Measurements from ENCODE around the gene GPR31. TPM values are rescaled to one million over a fixed set of nuclear protein-coding genes. Genes with fewer than 3 reads are reported as not detected.
"Not testable (repeated sequence)": the region's sequence is repeated elsewhere in the genome, so short reads cannot be mapped to it uniquely, and the experiment has no call there.

Gene GPR31
- not detected in 2 replicates for total RNA-seq (2014; rRNA removed)
- polyA plus RNA-seq (2012), result not detected

DNA sequence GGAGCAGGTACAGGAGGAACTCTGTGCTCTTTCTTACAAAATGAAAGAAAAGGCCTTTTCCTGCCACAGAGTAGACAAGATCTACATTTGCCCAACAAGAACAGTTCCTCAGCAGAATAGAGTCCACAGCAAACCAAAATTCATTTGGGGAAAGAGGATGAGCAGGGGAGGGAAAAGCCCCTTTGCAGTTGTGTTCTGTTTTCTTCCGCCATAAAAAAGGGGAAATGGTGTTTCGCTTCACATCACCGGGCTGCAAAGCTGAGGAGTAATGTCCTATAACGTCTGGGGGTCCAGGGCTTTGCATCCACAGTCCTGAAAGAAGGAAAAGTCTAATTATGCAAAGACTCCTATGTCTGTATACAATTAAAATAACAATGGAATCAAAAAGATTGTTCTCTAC, at the start of gene GPR31:
GPR31 (minus strand) TSS at position 118 of the 400 bp plus-strand sequence. CDS start 149 bp downstream, outside the sequence.
- no peak for DNase-seq (ENCODE audit: low read depth)

DNA sequence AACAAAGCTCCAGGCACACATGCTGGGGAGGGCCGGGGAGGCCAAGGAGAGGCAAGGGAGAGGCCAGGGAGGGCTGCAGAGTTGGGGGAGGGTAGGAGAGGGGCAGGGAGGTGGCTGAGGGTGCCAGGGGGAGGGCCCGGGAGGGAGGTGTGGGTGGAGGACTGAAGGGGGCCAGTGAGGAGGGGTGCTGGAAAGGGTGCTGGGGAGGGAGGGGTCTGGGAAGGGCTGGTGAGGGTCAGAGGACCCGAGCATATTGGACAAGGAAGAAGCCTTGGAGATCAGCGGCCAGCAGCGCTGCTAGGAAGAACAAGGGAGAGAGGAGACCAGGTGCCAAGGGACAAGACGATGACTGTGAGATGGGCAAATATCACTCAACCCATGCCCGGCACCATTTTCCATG, 49.7 kb upstream of the GPR31 start:
- DNase-seq (ENCODE audit: low read depth), result no peak

- not testable (repeated sequence) for DNase-seq (ENCODE audit: low read depth)
Measured at GRCh38 chr6:167205316-167205715, 47.5 kb upstream of the GPR31 start.

- DNase-seq (ENCODE audit: low read depth), result not testable (repeated sequence)
Measured at GRCh38 chr6:167204059-167204348, 46.2 kb upstream of the GPR31 start.

- not testable (repeated sequence) for DNase-seq (ENCODE audit: low read depth)
Measured at GRCh38 chr6:167203261-167204058, 45.7 kb upstream of the GPR31 start.

DNA sequence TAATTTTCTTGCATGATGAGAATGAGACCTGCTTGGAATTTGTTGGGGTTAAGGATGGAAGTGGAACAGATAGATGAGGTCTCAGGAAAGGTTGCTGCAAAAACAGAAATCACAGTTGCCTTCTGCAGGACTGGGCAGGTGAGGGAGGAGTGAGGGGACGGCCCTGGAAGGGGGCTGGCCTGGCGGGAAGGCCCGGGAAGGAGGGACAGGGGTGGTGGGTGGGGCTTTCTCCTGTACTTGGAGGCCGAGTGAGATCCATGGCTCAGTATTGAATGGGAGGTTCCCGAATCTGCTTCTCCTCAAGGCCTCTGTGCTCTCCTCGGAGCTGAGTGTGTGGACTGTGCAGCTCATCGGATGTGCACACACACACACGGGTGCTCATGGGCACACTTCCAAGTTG, 44.8 kb upstream of the GPR31 start:
- DNase-seq (ENCODE audit: low read depth), result not testable (repeated sequence)

- no peak for DNase-seq (ENCODE audit: low read depth)
Measured at GRCh38 chr6:167200806-167201205, 43.0 kb upstream of the GPR31 start.

DNA sequence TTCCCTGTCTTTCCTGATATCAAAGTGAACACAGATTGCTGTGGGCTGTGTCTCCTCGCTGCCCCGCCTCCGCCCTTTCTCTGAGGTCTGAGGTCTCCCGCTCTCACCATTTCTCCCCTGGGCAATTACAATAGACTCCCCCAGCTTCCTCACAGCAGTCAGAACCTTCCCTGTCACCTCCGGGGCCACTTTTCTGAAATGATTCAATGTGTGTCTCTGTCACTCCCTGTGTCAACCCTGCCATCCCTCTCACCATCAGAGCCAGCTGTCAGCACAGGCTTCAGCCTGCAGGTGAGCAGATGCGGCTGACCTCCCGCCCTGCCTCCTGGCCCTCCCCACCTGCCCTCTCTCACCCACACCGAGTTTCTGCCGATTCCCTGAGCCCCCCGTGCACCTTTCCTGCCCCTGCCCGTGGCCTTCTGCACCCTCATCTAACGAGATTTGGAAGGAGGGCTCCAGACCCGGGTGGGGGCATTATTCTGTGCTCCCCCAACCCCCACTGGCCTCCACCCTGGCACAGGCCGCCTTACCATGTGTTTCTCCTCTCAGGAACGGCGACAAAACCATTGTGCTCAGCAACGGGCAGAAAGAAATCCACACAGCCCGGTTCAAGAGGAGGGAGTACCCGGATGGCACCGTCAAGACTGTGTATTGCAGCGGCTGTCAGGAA, 38.3 kb upstream of the GPR31 start:
- not testable (repeated sequence) for DNase-seq (ENCODE audit: low read depth)

- DNase-seq (ENCODE audit: low read depth), result not testable (repeated sequence)
Measured at GRCh38 chr6:167193515-167194125, 35.8 kb upstream of the GPR31 start.

GRCh38 chr6:167191043-167191583, 33.3 kb upstream of the GPR31 start:
- DNase-seq (ENCODE audit: low read depth), result not testable (repeated sequence)

- not testable (repeated sequence) for DNase-seq (ENCODE audit: low read depth)
Measured at GRCh38 chr6:167187275-167187674, 29.5 kb upstream of the GPR31 start.

- not testable (repeated sequence) for DNase-seq (ENCODE audit: low read depth)
Measured at GRCh38 chr6:167185101-167185500, 27.3 kb upstream of the GPR31 start.

- not testable (repeated sequence) for DNase-seq (ENCODE audit: low read depth)
Measured at GRCh38 chr6:167182913-167183314, 25.1 kb upstream of the GPR31 start.

DNA sequence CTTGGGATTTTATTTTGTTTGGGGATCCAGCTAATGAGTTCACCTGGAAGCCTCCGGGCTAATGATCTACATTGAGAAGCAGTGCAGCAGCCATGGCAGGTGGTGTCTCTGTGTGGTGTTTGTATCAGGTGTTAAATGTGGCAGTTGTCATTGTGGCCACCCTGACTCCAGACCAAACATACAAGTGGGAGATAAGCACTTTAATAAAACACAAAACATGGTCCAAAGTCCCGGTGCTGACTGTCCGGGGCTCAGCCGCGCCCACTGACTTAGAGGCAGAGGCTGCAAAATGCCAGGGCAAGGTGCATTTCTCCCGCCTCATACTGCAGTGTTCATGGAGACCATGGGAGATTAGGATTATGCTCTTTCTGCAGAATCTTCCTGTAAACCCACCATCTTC, 23.6 kb upstream of the GPR31 start:
- DNase-seq (ENCODE audit: low read depth), result not testable (repeated sequence)

DNA sequence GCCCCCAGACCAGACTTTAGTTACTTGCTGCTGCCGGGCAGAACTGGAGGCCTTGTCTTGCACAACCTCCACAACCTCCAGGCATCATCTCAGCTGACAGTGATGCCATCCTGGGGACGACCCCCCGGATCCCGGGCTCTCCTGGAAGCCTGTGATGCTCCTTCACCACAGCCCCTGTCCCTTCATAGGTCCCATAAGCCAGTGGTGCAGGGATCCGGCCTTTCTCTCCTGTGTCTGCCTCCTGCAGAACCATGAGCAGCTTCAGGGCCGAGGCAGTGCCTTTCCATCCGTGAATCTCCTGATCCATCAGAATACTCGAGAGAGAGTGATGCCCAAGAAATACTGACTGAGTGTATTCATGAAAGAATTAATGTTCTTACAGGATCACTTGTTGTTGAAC, 22.3 kb upstream of the GPR31 start:
- DNase-seq (ENCODE audit: low read depth), result not testable (repeated sequence)

GRCh38 chr6:167178896-167179655, 21.3 kb upstream of the GPR31 start:
- DNase-seq (ENCODE audit: low read depth), result not testable (repeated sequence)

- not testable (repeated sequence) for DNase-seq (ENCODE audit: low read depth)
Measured at GRCh38 chr6:167177271-167177670, 19.5 kb upstream of the GPR31 start.

GRCh38 chr6:167172011-167172410, 14.2 kb upstream of the GPR31 start:
- DNase-seq (ENCODE audit: low read depth), result not testable (repeated sequence)

- not testable (repeated sequence) for DNase-seq (ENCODE audit: low read depth)
Measured at GRCh38 chr6:167171300-167171699, 13.5 kb upstream of the GPR31 start.

- not testable (repeated sequence) for DNase-seq (ENCODE audit: low read depth)
Measured at GRCh38 chr6:167169867-167170266, 12.1 kb upstream of the GPR31 start.

DNA sequence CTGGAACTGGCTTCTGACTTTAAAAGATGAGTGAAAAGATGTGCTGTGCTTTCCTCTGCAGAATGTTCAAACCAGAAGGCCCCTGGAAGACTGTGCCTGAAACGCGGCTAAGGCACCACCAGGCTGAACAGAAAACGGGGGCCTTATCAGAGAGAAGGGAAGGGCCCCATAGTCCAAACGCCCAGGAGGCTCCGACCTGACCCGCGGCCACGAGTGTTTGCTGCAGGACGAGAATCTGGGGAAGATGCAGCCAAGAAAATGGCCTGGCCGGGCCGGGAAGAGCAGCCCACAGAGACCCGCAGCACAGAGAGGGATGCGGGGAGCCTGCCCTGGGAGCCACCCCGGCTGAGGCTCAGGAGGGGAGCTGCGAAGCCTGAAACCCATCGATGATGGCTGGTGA, 10.5 kb upstream of the GPR31 start:
- DNase-seq (ENCODE audit: low read depth), result not testable (repeated sequence)

Data from LHCN-M2 (cell line).